GM10266 (cell line): ENCODE measurements around the gene ITIH3.

ENCODE experiments used
- DNase-seq: peaks from one replicate; pipeline ENCODE4 v3.0.0; 2012; ENCODE audit errors: extremely low spot score
- CTCF ChIP-seq: IDR thresholded peaks from 2 replicates; pipeline ENCODE4 v1.5.1; 2012; ENCODE audit warnings: mild to moderate bottlenecking, low read depth; ENCODE audit not compliant: control insufficient read depth, insufficient read depth; ENCODE audit errors: missing control alignments

The ITIH3 gene

DNA sequence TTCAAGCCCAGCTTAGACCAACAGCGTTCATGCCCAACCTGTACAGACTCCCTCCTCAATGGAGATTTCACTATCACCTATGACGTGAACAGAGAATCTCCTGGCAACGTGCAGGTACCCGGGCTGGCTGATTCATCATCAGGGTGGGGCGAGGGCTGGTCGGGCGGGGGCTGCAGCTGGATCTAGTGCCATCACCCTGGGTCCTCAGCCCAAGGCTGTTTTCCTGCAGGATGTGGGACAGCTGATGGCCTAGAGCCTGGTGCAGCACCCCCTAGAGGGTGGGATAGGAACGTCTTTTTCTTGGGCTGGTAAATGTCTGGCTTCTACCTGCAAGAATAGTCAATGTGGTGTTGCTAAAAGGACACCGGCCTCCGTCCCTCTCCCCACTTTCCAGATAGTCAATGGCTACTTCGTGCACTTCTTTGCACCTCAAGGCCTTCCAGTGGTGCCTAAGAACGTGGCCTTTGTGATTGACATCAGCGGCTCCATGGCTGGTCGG, 4.4 kb downstream of the ITIH3 start:
- peak; percentile 64 for TF ChIP-seq CTCF
- DNase-seq, result peak; percentile 68

- no peak for TF ChIP-seq CTCF
- DNase-seq, result no peak
These were observed 5.5 kb downstream of the ITIH3 start for GRCh38 chr3:52800079-52800478.

- TF ChIP-seq CTCF, result no peak
- DNase-seq, result no peak
These were observed 7.2 kb downstream of the ITIH3 start for GRCh38 chr3:52801839-52802238.

DNA sequence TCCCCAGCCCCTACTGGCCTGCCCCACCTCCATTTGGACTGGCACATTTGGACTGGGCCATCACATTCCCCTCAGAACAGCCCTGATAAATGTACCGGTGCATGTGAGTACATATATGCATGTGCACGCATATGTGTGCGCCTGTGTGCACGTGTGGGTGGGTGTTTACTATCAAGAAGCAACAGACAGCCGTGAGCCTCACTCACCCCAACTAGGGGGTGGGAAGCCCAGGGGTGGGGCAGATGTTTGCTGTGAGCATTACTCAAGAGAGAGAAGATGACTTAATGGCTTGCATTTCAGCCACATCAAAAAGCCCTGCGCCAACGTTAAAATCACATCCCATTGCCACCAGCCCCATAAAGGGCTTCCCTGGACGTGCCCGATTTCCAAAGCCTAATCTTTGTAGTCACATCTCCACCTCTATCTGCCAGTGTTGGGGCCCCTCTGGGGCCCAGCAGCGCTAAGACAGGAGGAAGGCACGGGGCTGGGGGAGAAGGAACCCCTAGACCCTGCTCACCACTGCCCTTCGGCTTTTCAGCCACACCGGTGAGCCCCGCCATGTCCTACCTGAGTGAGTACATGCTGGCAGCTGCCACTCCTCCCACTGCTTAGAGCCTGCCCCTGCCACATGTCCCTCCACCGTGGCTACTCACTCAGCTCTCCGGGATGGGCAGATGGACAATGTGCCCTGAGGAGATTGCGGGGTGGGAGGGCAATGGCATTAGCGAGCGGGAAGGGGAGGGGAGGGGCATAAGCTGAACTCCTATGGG, 10.9 kb downstream of the ITIH3 start:
- DNase-seq, result no peak
- TF ChIP-seq CTCF, result no peak

- no peak for TF ChIP-seq CTCF
- no peak for DNase-seq
These were observed 14.6 kb downstream of the ITIH3 start for GRCh38 chr3:52809149-52809548.

- no peak for TF ChIP-seq CTCF
- DNase-seq, result no peak
These were observed 15.2 kb downstream of the ITIH3 start for GRCh38 chr3:52809662-52810377.

DNA sequence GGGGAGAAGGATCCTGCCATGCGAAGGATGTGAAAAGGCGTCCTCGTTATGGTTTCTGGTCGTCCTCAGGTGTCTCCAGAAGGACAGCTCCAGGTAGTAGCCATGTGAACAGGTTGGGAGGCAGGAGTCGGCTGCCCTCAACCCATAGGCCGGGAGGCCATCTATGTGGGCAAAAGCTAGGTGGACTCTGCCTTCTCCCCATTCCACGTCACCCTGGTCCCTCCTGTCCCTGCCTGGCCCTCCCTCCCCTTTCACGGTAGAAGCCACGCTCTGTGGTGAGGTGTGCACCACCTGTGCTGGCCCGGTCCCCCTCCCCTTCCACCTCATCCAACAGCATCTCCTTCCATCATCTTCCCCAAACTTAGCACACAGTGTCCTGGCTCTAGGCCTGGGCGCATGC, 16.3 kb downstream of the ITIH3 start:
- no peak for TF ChIP-seq CTCF
- no peak for DNase-seq
